Measurements from ENCODE around the gene RAPGEFL1.
"Not testable (repeated sequence)": the region's sequence is repeated elsewhere in the genome, so short reads cannot be mapped to it uniquely, and the experiment has no call there.

The RAPGEFL1 gene, protein sequence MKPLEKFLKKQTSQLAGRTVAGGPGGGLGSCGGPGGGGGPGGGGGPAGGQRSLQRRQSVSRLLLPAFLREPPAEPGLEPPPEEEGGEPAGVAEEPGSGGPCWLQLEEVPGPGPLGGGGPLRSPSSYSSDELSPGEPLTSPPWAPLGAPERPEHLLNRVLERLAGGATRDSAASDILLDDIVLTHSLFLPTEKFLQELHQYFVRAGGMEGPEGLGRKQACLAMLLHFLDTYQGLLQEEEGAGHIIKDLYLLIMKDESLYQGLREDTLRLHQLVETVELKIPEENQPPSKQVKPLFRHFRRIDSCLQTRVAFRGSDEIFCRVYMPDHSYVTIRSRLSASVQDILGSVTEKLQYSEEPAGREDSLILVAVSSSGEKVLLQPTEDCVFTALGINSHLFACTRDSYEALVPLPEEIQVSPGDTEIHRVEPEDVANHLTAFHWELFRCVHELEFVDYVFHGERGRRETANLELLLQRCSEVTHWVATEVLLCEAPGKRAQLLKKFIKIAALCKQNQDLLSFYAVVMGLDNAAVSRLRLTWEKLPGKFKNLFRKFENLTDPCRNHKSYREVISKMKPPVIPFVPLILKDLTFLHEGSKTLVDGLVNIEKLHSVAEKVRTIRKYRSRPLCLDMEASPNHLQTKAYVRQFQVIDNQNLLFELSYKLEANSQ

GRCh38 chr17:40177275-40177874 is at the start of gene RAPGEFL1:
Gene RAPGEFL1 (plus strand): TSS chr17:40177470. CDS start chr17:40177862, 392 bp downstream.
- peak; percentile 47 for DNase-seq

GRCh38 chr17:40129498-40129897 is 47.8 kb upstream of the RAPGEFL1 start:
- DNase-seq: no peak

- DNase-seq: no peak
These were observed 46.8 kb upstream of the RAPGEFL1 start for GRCh38 chr17:40130352-40131042.

DNA sequence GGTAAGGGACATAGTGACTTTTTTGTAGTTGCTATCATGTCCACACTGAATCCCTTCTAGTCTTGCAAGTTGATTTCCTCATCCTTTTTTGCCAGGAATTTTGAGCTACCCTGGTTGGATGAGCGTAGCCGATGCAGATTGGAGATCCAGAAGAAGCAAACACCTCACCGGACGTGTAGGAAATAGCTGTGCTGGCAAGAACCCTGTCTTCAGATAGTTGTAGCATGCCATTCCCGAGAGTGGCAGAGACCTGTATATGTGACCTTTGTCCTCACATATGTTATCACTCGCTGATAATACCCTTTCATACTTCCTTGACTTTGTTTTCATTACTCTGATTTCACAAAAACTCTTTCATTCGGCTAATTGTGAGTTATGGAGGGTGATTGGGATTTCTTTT is 43.1 kb upstream of the RAPGEFL1 start:
- DNase-seq: no peak

DNA sequence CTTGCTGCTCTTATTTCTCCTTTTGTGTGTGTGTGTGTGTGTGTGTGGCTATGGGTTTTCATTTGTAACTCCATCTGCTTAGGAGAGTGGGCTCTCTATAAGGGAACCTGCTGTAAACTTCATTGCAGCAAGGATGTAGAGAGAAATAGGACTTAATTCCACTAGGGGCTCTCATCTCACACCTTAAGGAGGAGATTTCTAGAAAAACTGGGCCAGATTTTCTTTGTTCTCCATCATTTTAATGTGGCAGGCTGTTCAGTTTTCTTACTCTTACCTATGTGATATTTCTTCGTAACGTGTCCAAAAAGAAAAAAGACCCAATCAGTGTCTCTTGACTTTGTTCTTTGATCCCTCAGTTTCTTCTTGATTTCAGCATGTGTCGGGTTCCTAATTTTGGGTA is 41.5 kb upstream of the RAPGEFL1 start:
- no peak for DNase-seq

DNA sequence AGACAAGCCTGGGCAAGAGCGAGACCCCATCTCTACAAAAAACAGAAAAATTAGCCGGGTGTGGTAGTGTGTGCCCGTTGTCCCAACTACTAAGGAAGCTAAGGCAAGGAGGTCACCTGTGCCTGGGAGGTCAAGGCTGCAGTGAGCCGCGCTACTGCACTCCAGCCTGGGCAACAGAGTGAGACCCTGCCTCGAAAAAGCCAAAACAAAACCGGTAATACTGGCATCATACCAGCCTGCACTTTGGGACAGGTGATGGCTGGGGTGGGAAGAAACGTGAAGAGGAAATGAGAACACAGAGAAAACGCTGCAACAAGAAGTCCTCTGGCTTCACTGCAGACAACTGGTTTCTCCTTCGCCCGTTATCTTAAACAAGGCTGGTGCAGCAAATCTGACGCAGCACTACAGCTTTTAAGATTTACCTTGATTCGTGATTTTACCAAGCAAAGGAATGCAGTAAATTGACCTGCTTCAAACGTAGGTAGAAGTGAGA is 37.7 kb upstream of the RAPGEFL1 start:
- DNase-seq: no peak

DNA sequence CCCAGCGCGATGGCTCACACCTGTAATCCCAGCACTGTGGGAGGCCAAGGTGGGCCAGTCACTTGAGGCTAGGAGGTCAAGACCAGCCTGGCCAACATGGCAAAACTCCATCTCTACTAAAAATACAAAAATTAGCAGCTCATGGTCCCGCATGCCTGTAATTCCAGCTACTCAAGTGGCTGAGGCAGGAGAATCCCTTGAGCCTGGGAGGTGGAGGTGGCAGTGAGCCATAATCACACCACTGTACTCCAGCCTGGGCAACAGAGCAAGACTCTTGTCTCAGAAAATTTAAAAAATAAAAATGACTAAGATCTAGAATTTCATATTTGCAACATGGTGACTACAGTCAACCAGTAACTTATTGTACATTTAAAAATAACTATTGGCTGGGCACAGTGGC is 34.1 kb upstream of the RAPGEFL1 start:
- DNase-seq: not testable (repeated sequence)

- DNase-seq: no peak
These were observed 31.8 kb upstream of the RAPGEFL1 start for GRCh38 chr17:40145476-40145875.

- DNase-seq: no peak
These were observed 28.7 kb upstream of the RAPGEFL1 start for GRCh38 chr17:40148527-40148926.

GRCh38 chr17:40150276-40150675 is 27.0 kb upstream of the RAPGEFL1 start:
- DNase-seq: no peak

- DNase-seq: no peak
These were observed 25.8 kb upstream of the RAPGEFL1 start for GRCh38 chr17:40151414-40151963.

DNA sequence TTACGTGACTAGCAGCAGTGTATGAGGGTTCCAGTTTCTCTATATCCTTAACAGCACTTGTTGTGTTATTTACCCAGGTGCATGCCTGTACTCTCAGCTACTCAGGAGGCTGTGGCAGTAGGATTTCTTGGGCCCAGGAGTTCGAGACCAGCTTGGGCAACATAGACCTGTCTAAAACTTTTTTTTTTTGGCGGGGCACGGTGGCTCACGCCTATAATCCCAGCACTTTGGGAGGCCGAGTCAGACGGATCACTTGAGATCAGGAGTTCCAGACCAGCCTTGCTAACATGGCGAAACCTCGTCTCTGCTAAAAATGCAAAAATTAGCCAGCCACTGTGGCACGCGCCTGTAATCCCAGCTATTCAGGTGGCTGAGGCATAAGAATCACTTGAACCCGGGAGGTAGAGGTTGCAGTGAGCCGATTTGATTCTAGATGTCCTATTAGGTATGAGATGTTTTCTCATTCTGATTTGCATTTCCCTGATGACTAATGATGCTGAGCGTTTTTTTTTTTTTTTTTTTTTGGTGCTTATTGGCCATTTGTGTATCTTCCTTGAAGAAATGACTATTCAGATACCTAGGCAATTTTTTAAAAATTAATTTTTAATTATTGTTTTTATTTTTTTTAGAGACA is 23.6 kb upstream of the RAPGEFL1 start:
- no peak for DNase-seq

DNA sequence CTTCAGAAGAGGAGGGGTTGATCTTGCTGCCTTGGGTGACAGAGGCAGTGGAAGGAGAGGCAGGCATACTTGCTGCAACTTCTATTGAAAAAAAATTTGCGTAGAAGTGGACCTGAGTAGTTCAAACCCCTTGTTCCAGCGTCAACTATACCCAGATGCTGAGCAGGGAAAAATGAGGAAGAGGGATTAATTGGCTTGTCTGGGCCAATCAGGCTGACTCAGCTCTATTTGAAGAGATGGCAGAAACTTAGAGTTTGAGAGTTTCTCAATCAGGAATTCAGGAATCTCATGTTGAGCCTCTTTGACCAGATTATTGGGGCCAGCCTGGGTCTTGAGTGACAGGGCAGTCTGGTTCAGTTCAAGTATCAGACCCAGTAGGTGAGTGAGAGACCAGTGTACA is 19.3 kb upstream of the RAPGEFL1 start:
- no peak for DNase-seq

DNA sequence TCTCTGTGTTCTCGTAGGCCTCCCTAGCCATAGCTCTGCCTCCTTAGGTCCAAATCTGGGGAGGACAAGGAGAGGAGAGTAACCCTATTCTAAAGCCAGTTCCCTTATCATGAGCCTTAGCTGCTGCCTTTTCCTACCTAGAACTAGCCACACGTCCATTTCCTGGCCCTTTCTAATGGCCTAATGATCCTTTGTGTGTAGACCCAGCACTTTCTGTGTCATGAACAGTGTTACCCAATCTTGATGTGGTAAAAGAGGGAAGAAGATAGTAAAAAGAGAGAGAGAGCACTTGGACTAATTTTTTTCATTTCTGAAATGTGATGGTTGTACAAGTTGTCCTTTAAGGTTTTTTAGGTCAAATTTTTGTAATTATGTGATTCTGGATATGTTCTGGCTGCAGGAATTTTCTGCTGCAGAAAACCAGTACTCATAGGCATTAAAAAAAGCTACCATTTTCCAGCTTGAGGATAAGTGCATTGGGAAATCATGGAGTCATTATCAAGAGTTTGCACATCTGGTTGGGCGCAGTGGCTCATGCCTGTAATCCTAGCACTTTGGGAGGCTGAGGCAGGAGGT is 18.7 kb upstream of the RAPGEFL1 start:
- no peak for DNase-seq

GRCh38 chr17:40159456-40159855 is 17.8 kb upstream of the RAPGEFL1 start:
- no peak for DNase-seq

DNA sequence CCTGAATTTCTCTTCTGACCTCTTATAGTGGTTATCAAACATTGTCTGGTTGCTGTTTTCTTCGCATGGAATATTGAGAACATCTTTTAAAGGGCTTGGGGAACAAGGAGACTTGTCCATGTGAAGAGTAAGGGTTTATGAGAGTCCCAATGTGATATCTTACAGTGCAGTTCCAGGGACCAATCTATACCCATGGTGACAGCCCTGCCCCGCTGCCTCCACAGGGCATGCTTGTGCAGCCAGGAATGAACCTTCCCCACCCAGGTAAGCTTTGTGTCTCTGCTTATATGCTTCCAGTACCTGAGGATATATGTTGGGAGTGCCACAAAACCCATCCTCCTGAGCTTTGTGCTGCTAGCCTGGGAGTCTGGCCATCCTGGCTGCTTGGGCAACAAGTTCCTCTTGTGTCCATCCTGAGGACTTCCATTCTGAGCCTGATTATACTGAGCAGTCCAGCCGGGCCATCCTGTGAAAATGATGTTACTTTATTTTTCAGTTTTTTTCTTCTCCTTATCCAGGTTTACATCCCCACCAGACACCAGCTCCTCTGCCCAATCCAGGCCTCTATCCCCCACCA is 9.5 kb upstream of the RAPGEFL1 start:
- DNase-seq: no peak

DNA sequence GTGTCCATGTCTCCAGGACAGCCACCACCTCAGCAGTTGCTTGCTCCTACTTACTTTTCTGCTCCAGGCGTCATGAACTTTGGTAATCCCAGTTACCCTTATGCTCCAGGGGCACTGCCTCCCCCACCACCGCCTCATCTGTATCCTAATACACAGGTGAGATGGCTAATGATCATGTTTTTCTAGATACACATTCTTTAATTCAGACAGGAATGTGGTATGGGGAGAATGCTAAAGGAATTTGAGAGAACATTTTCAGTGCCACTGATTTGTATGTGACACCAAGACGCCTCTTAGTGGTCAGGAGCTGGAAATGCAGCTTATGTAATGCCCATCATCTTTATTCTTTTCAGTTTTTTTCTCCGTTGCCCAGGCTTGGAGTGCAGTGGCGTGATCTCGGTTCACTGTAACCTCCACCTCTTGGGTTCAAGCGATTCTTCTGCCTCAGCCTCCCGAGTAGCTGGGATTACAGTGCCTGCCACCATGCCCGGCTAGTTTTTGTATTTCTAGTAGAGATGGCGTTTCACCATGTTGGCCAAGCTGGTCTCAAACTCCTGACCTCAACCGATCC is 8.9 kb upstream of the RAPGEFL1 start:
- no peak for DNase-seq

GRCh38 chr17:40170325-40170724 is 6.9 kb upstream of the RAPGEFL1 start:
- no peak for DNase-seq

DNA sequence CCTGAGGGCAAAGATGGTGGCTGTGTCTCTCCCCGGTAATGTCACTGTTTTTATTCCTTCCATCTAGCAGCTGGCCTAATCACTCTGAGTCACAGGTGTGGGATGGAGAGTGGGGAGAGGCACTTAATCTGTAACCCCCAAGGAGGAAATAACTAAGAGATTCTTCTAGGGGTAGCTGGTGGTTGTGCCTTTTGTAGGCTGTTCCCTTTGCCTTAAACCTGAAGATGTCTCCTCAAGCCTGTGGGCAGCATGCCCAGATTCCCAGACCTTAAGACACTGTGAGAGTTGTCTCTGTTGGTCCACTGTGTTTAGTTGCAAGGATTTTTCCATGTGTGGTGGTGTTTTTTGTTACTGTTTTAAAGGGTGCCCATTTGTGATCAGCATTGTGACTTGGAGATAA is 5.5 kb upstream of the RAPGEFL1 start:
- DNase-seq: no peak

DNA sequence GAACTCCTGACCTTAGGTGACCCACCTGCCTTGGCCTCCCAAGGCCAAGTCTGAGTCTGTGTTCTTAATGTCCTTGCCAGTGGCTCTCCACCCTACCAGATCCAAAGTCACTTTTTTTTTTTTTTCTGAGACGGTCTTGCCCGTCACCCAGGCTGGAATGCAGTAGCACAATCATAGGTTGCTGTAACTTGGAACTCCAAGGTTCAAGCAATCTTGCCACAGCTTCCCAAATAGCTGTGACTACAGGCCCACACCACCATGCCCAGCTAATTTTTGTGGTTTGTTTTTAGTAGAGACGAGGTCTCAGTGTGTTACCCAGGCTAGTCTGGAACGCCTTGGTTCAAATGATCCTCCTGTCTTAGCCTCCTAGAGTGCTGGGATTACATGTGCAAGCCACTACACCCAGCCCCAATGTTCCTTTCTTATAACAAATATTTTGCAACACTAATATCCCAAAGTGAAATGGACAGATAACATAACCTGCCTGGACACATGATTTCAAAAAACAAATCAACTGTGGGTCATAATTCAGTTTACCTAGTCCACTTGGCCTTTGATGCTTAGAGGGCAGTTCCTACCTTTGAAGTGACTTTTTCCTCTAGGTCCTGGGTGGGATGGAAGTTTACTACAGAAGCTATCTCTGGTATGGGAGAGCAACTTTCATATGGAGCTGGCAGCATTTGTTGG is 4.0 kb upstream of the RAPGEFL1 start:
- DNase-seq: no peak

DNA sequence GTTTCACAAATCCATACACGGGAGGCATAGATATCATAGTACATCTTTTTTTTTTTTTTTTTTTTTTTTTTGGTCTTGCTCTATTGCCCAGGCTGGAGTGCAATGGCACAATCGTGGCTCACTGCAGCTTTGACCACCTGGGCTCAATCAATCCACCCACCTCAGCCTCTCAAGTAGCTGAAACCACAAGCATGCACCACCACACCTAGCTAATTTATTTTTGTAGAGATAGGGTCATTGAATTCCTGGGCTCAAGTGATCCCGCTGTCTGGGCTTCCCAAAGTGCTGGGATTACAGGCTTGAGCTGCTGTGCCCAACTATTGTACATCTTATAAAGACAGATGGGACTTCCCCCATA is 3.5 kb upstream of the RAPGEFL1 start:
- DNase-seq: no peak
